K562 (cell line): Measurements from ENCODE around the gene TRMT2A. TPM values are rescaled to one million over a fixed set of nuclear protein-coding genes. Genes with fewer than 3 reads are reported as not detected.

ENCODE experiments used
- CUX1 ChIP-seq: fragments of 200-800 bp; sonication (Bioruptor generic); IDR thresholded peaks from 2 replicates; pipeline ENCODE4 v1.6.1; 2016; ENCODE audit warnings: missing genetic modification characterization, missing compliant biosample characterization
- ELF1 ChIP-seq: fragments of 200-800 bp; sonication (Bioruptor generic); IDR thresholded peaks from 2 replicates; pipeline ENCODE4 v1.6.1; 2016; ENCODE audit warnings: missing genetic modification characterization, missing compliant biosample characterization
- GTF3C2 ChIP-seq: IDR thresholded peaks from 3 replicates; pipeline ENCODE4 v1.6.1; 2011; ENCODE audit warnings: borderline replicate concordance, mild to moderate bottlenecking, moderate library complexity; ENCODE audit not compliant: insufficient read length; ENCODE audit errors: extremely low read depth
- HINFP ChIP-seq: fragments of 450-650 bp; conservative IDR thresholded peaks from 2 replicates; pipeline ENCODE4 v1.6.1; 2016; ENCODE audit warnings: missing genetic modification characterization, low read depth, mild to moderate bottlenecking, control low read depth, missing compliant biosample characterization
- HMG20A ChIP-seq: fragments of 450-650 bp; formaldehyde crosslinking; conservative IDR thresholded peaks from 2 replicates; pipeline ENCODE4 v1.4.0; 2020; ENCODE audit warnings: mild to moderate bottlenecking, mixed read lengths
- KDM2B ChIP-seq: fragments of 250-450 bp; sonication (Bioruptor Pico); IDR thresholded peaks from 2 replicates; pipeline ENCODE4 v1.8.0; 2021; ENCODE audit warnings: mild to moderate bottlenecking, moderate library complexity
- POLR2AphosphoS5 ChIP-seq: IDR thresholded peaks from 2 replicates; pipeline ENCODE4 v1.6.1; 2011; ENCODE audit warnings: mild to moderate bottlenecking, low read depth, low read length, moderate library complexity; ENCODE audit not compliant: control insufficient read depth, insufficient read depth
- SMC3 ChIP-seq: conservative IDR thresholded peaks from 2 replicates; pipeline ENCODE4 v1.6.1; 2011; ENCODE audit warnings: low read depth, low read length, improper control_type of control experiment; ENCODE audit not compliant: insufficient read depth
- ZBTB26 ChIP-seq: fragments of 450-650 bp; formaldehyde crosslinking; IDR thresholded peaks from 2 replicates; pipeline ENCODE4 v1.4.0; 2022; ENCODE audit warnings: missing genetic modification characterization
- ZC3H11A ChIP-seq: IDR thresholded peaks from 2 replicates; pipeline ENCODE4 v1.6.1; 2012; ENCODE audit warnings: low read depth, low read length, improper control_type of control experiment
- polyA plus RNA-seq, 8 experiments: library from polyadenylated mRNA; depleted of rRNA in 4 of 8; stranded (reverse) in 5 of 8; unstranded in 3 of 8; fragments of >200 nt; fragmentation: Nextera tagmentation in 2 of 8; fragmentation: Illumina TruSeq in 1 of 8; extraction: Ambion mirVana in 2 of 8; extraction: Trizol in 1 of 8; gene quantifications; 2 replicates each; pipeline versions ENCODE4 v1.2.1 to v1.2.3, GENCODE V29; 2011 to 2014; ENCODE audit warnings: inconsistent platforms in 1 of 8, missing spikeins in 1 of 8
- total RNA-seq, 7 experiments: library from RNA; depleted of rRNA in 6 of 7; stranded (reverse); fragments of >200 nt in 6 of 7; fragmentation: Illumina TruSeq in 2 of 7; extraction: Trizol in 2 of 7; gene quantifications; 2 replicates each; pipeline versions ENCODE4 v1.2.1 to v1.2.3, GENCODE V29; 2011 to 2021; ENCODE audit warnings: low replicate concordance in 1 of 7
- TF ChIP-seq, protein P1 (sequence below), 2 experiments: IDR thresholded peaks in 1 of 2; conservative IDR thresholded peaks in 1 of 2; 2 replicates each; pipeline ENCODE4 v1.6.1; 2016; ENCODE audit warnings: low read depth in 2 of 2, mild to moderate bottlenecking in 1 of 2, missing compliant biosample characterization in 1 of 2, missing genetic modification characterization in 1 of 2, moderate library complexity in 1 of 2

Gene TRMT2A
- total and polyA plus RNA-seq, 9 of the 15 experiments (the other 6 are each of a cell fraction or from before 2014, with no cell fraction given), result 1.6 to 265 (median 140) TPM

DNA sequence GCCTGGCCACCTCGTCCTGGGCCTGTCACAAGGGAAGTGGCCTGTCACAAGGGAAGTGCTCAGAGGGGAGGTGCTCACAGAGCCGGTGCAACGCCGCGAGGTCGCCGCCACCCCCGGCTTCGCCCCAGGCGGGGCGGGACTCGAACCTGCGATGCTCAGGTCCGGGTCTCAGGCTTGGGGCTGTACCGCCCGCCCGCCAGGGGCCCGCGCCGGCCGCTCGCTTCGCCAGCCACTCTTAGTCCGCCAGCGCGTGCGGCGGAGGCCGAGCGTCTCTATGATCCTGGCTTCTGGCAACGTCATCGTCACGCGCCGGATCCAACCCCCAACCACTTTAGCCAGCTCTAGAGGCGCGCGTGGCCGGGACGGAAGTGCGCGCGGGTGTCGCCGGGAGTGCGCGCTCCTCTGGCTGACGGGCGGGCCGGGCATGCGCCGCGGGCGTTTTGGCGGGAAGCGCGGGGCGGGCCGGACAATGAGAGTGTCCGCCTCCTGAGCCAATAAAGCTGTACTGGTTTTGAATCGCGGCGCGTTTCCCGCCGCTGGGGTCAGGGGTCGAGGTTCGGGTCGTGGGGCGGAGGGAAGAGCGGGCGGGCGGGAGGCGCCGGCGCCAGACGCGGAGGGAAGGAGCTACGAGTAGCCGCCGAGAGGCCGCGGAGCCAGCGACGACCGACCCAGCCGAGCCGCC is at the start of gene TRMT2A (continued):
- TF ChIP-seq KDM2B (CRISPR knock-in tag) (peak; percentile 95), GTF3C2 (no peak), ZC3H11A (peak; percentile 93; the same call in 1 of the 2 replicates), ELF1 (tag) (no peak), SMC3 (peak; percentile 24), POLR2AphosphoS5 (no peak), CUX1 (no peak), HINFP (tag) (no peak), ZBTB26 (CRISPR knock-in tag) (no peak), HMG20A (CRISPR knock-in tag) (no peak)
- TF ChIP-seq, protein P1, sequence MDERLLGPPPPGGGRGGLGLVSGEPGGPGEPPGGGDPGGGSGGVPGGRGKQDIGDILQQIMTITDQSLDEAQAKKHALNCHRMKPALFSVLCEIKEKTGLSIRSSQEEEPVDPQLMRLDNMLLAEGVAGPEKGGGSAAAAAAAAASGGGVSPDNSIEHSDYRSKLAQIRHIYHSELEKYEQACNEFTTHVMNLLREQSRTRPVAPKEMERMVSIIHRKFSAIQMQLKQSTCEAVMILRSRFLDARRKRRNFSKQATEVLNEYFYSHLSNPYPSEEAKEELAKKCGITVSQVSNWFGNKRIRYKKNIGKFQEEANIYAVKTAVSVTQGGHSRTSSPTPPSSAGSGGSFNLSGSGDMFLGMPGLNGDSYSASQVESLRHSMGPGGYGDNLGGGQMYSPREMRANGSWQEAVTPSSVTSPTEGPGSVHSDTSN (CRISPR knock-in tag; IDR thresholded peaks at IDR 0.05; ENCODE audit: low read depth), result no peak
- TF ChIP-seq, protein P1 (tag; conservative IDR thresholded peaks at IDR 0.05; ENCODE audit: low read depth), result no peak
